HFFc6 (cell line): ENCODE results near the gene AADACL4. TPM values are rescaled to one million over a fixed set of nuclear protein-coding genes. Genes with fewer than 3 reads are reported as not detected.

Experiments used
- DNase-seq: peaks from one replicate; pipeline ENCODE4 v3.0.0-alpha.2; 2018
- H3K27ac Mint-ChIP-seq: 2 replicates; pipeline ENCODE4 v1.8.0; 2020; ENCODE audit warnings: mild to moderate bottlenecking, mixed read lengths
- H3K27me3 Mint-ChIP-seq: 2 replicates; pipeline ENCODE4 v1.8.0; 2021; ENCODE audit warnings: mild to moderate bottlenecking, moderate library complexity, mixed read lengths; ENCODE audit not compliant: insufficient read depth
- H3K36me3 Mint-ChIP-seq: 2 replicates; pipeline ENCODE4 v1.8.0; 2021; ENCODE audit warnings: low read depth, mixed read lengths
- H3K4me1 Mint-ChIP-seq: 2 replicates; pipeline ENCODE4 v1.8.0; 2020; ENCODE audit warnings: low read depth, mixed read lengths
- H3K4me3 Mint-ChIP-seq: 2 replicates; pipeline ENCODE4 v1.8.0; 2020; ENCODE audit warnings: mild to moderate bottlenecking, moderate library complexity, mixed read lengths
- H3K9me3 Mint-ChIP-seq: 2 replicates; pipeline ENCODE4 v1.8.0; 2020; ENCODE audit warnings: mild to moderate bottlenecking, mixed read lengths
- CTCF ChIP-seq: fragments of 200-600 bp; sonication (generic); IDR thresholded peaks from 2 replicates; pipeline ENCODE4 v1.5.0; 2021; ENCODE audit warnings: antibody characterized with exemption, mild to moderate bottlenecking
- total RNA-seq, 6 experiments: library from RNA; stranded (reverse); fragmentation: NEBNext Ultra II Directional; extraction: Animal tissue kit (Norgen Biotek cat#: 25700); gene quantifications; 2 replicates in 1 of 6; 3 replicates in 5 of 6; pipeline ENCODE4 v1.2.3, GENCODE V29; 2021

Gene AADACL4
- total RNA-seq, 6 experiments from 2014 or later, result not detected

DNA sequence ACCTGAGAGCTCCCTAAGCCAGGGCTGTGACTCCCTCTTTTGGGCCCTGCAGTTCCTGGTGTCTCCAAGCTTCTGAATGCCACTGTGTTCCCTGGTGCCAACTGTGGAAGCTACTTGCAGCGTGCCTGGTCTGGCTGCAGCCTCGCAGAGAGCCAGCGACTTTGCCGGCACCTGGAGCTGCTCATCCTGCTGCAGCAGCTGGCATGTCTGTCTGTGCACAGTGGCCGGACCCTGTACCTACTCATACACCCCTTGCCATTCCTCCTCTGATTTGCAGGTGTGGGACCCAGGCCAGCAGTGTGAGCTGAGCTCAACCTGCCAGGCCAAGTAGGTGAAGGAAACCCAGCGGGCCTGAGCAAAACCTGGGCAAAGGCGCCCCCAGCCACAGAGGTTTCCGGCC lies 12.3 kb upstream of the AADACL4 start:
- H3K4me1 Mint-ChIP-seq, result peaks cover 4% of the 10 kb centered on the region; the same call in 1 of the 2 replicates
- no peaks in the 10 kb centered on the region for H3K36me3 Mint-ChIP-seq
- no peak for DNase-seq
- peaks cover 12% of the 10 kb centered on the region for H3K27me3 Mint-ChIP-seq
- H3K9me3 Mint-ChIP-seq, result no peaks in the 10 kb centered on the region
- no peak overlapping the region for H3K27ac Mint-ChIP-seq
- no peak for TF ChIP-seq CTCF
- H3K4me3 Mint-ChIP-seq, result no peak overlapping the region

- H3K4me1 Mint-ChIP-seq, result peaks cover 4% of the 10 kb centered on the region; the same call in 1 of the 2 replicates
- peaks cover 13% of the 10 kb centered on the region for H3K9me3 Mint-ChIP-seq
- no peak for TF ChIP-seq CTCF
- DNase-seq, result no peak
- H3K27ac Mint-ChIP-seq, result no peak overlapping the region
- no peak overlapping the region for H3K4me3 Mint-ChIP-seq
- H3K36me3 Mint-ChIP-seq, result peaks cover under 1% of the 10 kb centered on the region
- peaks cover 8% of the 10 kb centered on the region; the same call in 1 of the 2 replicates for H3K27me3 Mint-ChIP-seq
These were observed 9.7 kb upstream of the AADACL4 start for GRCh38 chr1:12634156-12634555.

DNA sequence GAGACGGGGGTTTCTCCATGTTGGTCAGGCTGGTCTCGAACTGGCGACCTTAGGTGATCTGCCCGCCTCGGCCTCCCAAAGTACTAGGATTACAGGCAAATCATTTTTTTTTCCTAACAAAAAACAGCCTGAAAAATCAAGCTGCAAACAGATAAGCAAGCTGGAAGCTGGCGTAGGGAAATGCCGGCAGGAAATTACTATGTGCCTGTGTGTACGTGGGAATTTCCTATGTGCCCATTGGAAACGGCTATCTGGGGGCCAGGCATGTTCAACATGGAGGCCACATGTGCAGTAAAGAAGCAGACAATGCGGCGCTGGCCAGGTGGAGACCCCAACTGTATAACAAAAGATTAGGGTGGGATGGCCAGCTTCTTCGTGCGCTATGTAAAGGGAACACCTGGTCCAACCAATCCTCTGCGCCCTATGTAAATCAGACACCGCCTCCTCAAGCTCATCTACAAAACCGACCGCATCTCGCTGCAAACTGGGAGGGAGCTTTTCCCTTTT lies 9.1 kb upstream of the AADACL4 start:
- DNase-seq, result no peak
- peaks cover 19% of the 10 kb centered on the region for H3K9me3 Mint-ChIP-seq

DNA sequence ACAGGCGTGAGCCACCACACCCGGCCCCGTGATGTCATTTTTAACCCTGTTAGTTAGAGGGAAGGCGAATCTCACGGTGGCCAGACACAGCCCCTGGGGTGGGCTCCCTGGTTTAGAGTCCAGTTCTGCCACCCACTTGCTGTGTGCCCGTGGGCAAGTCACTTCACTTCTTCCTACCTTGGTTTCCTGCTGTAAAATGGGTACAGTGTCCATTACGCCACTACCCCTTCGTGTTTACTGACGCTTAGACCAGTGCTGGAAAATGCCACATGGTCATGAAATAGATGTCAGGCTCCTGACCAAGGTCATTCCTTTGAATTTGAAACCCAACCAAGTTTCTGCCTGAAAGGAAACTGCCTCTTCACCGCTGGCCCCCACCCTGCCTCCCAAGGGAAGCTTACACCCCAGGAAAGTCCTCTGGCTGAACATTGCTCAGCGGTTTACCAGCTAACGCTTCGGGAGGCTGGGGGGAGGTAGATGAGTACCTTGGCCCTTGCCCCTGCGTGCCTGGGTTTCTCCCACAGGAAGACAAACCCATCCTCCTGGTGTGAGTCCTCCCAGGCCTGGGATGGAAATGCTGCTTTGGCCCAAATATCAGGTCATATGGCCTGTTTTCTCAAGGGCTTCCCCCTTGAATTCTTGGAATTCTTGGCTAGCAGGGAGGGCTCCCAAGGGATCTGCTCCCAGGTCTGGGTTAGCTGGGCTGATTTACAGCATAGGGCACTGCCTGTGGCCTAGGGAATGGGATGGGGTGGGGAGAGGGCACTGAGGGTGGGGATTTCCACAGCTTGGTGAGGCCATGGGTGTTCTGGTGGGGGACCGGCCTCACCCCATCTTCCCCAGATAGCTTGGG lies 7.6 kb upstream of the AADACL4 start:
- Mint-ChIP-seq H3K27ac (no peak overlapping the region), H3K9me3 (peaks cover 35% of the 10 kb centered on the region), H3K27me3 (peaks cover 5% of the 10 kb centered on the region; the same call in 1 of the 2 replicates), H3K4me3 (no peak overlapping the region), H3K36me3 (peaks cover 16% of the 10 kb centered on the region), H3K4me1 (peaks cover 4% of the 10 kb centered on the region; the same call in 1 of the 2 replicates)
- TF ChIP-seq CTCF, result no peak
- no peak for DNase-seq

More for the DNA sequence above, 9.1 kb upstream of the AADACL4 start:
- TF ChIP-seq CTCF, result no peak
- Mint-ChIP-seq H3K4me3 (no peak overlapping the region), H3K4me1 (peaks cover 4% of the 10 kb centered on the region; the same call in 1 of the 2 replicates), H3K27ac (no peak overlapping the region), H3K36me3 (peaks cover 6% of the 10 kb centered on the region), H3K27me3 (peaks cover 8% of the 10 kb centered on the region; the same call in 1 of the 2 replicates)

DNA sequence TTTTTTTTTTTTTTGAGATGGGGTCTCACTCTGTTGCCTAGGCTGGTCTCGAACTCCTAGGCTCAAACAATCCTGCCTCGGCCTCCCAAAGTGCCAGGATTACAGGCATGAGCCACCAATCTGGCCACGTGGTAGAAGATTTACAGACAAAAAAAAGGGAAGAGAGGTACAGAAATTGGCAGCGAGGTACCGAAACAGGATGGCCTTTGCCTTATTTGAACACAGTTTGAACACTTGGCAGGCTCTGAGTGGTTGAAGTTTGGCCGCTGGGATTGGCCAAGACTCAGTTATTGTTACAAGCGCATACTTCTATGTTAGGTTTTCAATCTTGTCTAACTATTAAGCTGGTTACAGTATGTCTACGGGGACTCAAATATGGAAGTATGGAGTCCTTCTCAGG lies 6.2 kb upstream of the AADACL4 start:
- H3K9me3 Mint-ChIP-seq, result peaks cover 43% of the 10 kb centered on the region
- no peak for TF ChIP-seq CTCF
- H3K27me3 Mint-ChIP-seq, result peaks cover 2% of the 10 kb centered on the region
- no peak overlapping the region for H3K27ac Mint-ChIP-seq
- peaks cover 16% of the 10 kb centered on the region for H3K36me3 Mint-ChIP-seq
- peaks cover 4% of the 10 kb centered on the region; the same call in 1 of the 2 replicates for H3K4me1 Mint-ChIP-seq
- H3K4me3 Mint-ChIP-seq, result no peak overlapping the region
- no peak for DNase-seq
